Cardiac fibroblast (primary cell): ENCODE measurements around the gene DNAH11.

Source experiments
- DNase-seq, 2 donors: peaks; one replicate each; pipeline versions ENCODE4 v3.0.0 to v3.0.0-alpha.2; 2010; ENCODE audit warnings: low read depth in 2 of 2
- H3K4me3 ChIP-seq, 2 donors: replicated peaks in 1 of 2; 1 replicate in 1 of 2; 2 replicates in 1 of 2; pipeline ENCODE4 v1.5.1; 2011; ENCODE audit warnings: low read depth in 2 of 2, low read length in 2 of 2, mild to moderate bottlenecking in 2 of 2, moderate library complexity in 1 of 2
- TF ChIP-seq, protein P1 (sequence below): IDR thresholded peaks from one replicate; pipeline ENCODE4 v1.5.1; 2011; ENCODE audit warnings: low read depth, mild to moderate bottlenecking, low read length, inconsistent platforms

Gene DNAH11

GRCh38 chr7:21948887-21949540 is 406.2 kb downstream of the DNAH11 start:
- no peak overlapping the region for H3K4me3 ChIP-seq
- TF ChIP-seq, protein P1, sequence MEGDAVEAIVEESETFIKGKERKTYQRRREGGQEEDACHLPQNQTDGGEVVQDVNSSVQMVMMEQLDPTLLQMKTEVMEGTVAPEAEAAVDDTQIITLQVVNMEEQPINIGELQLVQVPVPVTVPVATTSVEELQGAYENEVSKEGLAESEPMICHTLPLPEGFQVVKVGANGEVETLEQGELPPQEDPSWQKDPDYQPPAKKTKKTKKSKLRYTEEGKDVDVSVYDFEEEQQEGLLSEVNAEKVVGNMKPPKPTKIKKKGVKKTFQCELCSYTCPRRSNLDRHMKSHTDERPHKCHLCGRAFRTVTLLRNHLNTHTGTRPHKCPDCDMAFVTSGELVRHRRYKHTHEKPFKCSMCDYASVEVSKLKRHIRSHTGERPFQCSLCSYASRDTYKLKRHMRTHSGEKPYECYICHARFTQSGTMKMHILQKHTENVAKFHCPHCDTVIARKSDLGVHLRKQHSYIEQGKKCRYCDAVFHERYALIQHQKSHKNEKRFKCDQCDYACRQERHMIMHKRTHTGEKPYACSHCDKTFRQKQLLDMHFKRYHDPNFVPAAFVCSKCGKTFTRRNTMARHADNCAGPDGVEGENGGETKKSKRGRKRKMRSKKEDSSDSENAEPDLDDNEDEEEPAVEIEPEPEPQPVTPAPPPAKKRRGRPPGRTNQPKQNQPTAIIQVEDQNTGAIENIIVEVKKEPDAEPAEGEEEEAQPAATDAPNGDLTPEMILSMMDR, result no peak
- DNase-seq, result peak in 1 of 2 donors; percentile 11
